ENCODE results near the gene EPOP. TPM values are rescaled to one million over a fixed set of nuclear protein-coding genes. Genes with fewer than 3 reads are reported as not detected.
"Not testable (repeated sequence)": the region's sequence is repeated elsewhere in the genome, so short reads cannot be mapped to it uniquely, and the experiment has no call there.

EPOP gene
- total RNA-seq, 4 donors from 2014 or later, result 1.8 to 8.7 (median 3.3) TPM

GRCh38 chr17:38657824-38658740 is 16.7 kb downstream of the EPOP start:
- TF ChIP-seq CTCF (IDR thresholded peaks at IDR 0.05) (no peak), POLR2A (IDR thresholded peaks at IDR 0.05) (no peak)
- WGBS, 2 donors, result 81 to 87% methylated on average over 15 of the region's 15 CpGs
- no peak for DNase-seq (ENCODE audit: low spot score in 2 of 2)
- intact Hi-C loops (cut with DNase I; ENCODE audit: low total_unique reads), result no loop called here
- H3K4me3 ChIP-seq (ENCODE audit: low read depth, poor library complexity, severe bottlenecking), result no peak overlapping the region

DNA sequence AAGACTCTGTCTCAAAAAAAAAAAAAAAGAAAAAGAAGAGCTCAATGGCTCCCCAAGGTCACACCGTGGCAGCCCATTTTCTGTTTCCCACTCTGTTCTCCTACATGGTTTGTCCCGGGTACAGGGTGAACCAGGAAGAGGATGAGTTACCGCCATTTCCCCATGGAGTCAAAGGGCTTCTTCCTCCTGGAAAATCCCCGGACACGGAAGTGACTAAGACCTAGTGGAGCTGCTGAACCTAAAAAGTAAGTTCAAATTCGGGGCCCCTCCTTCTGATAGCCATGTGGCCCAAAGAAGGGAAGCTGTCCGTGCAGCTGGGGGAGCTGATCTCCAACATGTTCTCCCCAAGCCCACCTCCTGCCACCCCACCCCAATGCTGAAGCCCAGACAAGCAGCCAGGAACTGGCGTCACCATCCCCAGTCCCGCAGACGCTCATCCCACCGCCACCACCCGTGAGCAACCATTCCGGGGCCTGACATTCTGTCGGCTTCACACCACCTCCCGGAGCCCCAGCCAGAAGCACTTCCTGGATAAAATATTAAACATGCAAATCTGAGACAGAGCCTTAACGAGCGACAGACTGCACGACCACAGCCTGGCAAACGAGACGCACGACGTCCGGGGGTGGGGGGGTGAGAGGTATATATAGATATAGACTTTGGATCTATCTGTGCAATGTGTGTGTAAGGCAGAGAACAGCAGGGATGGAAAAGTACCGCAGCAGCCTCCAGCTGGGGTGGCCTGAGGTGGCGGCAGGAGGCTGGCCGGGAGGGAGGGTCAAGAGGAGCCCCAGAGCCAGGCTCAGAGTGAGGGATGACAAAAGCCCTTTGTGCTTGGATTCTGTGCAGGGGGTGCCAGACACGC is 17.6 kb downstream of the EPOP start:
- TF ChIP-seq CTCF (IDR thresholded peaks at IDR 0.05) (peak in 1 of 3 donors; percentile 10), POLR2A (IDR thresholded peaks at IDR 0.05) (no peak)
- no peak for DNase-seq (ENCODE audit: low spot score in 2 of 2)
- 64 to 75% methylated on average over 27 of the region's 27 CpGs for WGBS, 2 donors
- H3K4me3 ChIP-seq (ENCODE audit: low read depth, poor library complexity, severe bottlenecking), result no peak overlapping the region
- intact Hi-C loops (cut with DNase I; ENCODE audit: low total_unique reads), result no loop called here

- WGBS, 2 donors, result 52 to 57% methylated on average over 21 of the region's 21 CpGs
- no peak for DNase-seq (ENCODE audit: low spot score in 2 of 2)
- TF ChIP-seq CTCF (IDR thresholded peaks at IDR 0.05) (no peak), POLR2A (IDR thresholded peaks at IDR 0.05) (no peak)
- no peak overlapping the region for H3K4me3 ChIP-seq (ENCODE audit: low read depth, poor library complexity, severe bottlenecking)
- intact Hi-C loops (cut with DNase I; ENCODE audit: low total_unique reads), result no loop called here
Observed at GRCh38 chr17:38654411-38655398, 20.1 kb downstream of the EPOP start.

GRCh38 chr17:38653679-38654078 is 21.1 kb downstream of the EPOP start:
- TF ChIP-seq CTCF (IDR thresholded peaks at IDR 0.05), result no peak
- TF ChIP-seq POLR2A (IDR thresholded peaks at IDR 0.05), result no peak
- DNase-seq (ENCODE audit: low spot score in 2 of 2), result no peak
- intact Hi-C loops (cut with DNase I; ENCODE audit: low total_unique reads), result no loop called here
- 84 to 85% methylated on average over 5 of the region's 5 CpGs for WGBS, 2 donors
- no peak overlapping the region for H3K4me3 ChIP-seq (ENCODE audit: low read depth, poor library complexity, severe bottlenecking)

- no peak overlapping the region for H3K4me3 ChIP-seq (ENCODE audit: low read depth, poor library complexity, severe bottlenecking)
- DNase-seq (ENCODE audit: low spot score in 2 of 2), result no peak
- intact Hi-C loops (cut with DNase I; ENCODE audit: low total_unique reads), result no loop called here
Observed at GRCh38 chr17:38653230-38653629, 21.5 kb downstream of the EPOP start.

GRCh38 chr17:38650653-38651173 is 24.0 kb downstream of the EPOP start:
- WGBS, 2 donors, result 89 to 92% methylated on average over 11 of the region's 11 CpGs
- peak in 1 of 2 donors; percentile 61 for DNase-seq (ENCODE audit: low spot score in 2 of 2)
- intact Hi-C loops (cut with DNase I; ENCODE audit: low total_unique reads); H3K4me3 ChIP-seq (ENCODE audit: low read depth, poor library complexity, severe bottlenecking): not testable (repeated sequence)

More at GRCh38 chr17:38653230-38653629, 21.5 kb downstream of the EPOP start:
- no peak for TF ChIP-seq CTCF (IDR thresholded peaks at IDR 0.05)
- no peak for TF ChIP-seq POLR2A (IDR thresholded peaks at IDR 0.05)
- WGBS, 2 donors, result 89 to 100% methylated on average over 1 of the region's 1 CpG
